Measurements from ENCODE around the gene CTCFL.
"Not testable (repeated sequence)": the region's sequence is repeated elsewhere in the genome, so short reads cannot be mapped to it uniquely, and the experiment has no call there.

Gene CTCFL

GRCh38 chr20:57479196-57479595 lies 45.7 kb downstream of the CTCFL start:
- no peak for DNase-seq

- DNase-seq = no peak
Measured at GRCh38 chr20:57478176-57478575, 46.8 kb downstream of the CTCFL start.

- no peak for DNase-seq
Measured at GRCh38 chr20:57476641-57477461, 48.1 kb downstream of the CTCFL start.

- DNase-seq = no peak
Measured at GRCh38 chr20:57476084-57476526, 48.8 kb downstream of the CTCFL start.

- DNase-seq = no peak
Measured at GRCh38 chr20:57475388-57476083, 49.4 kb downstream of the CTCFL start.

- DNase-seq = no peak
Measured at GRCh38 chr20:57474816-57475215, 50.1 kb downstream of the CTCFL start.

GRCh38 chr20:57474205-57474604 lies 50.7 kb downstream of the CTCFL start:
- no peak for DNase-seq

- DNase-seq = peak; percentile 64
Measured at GRCh38 chr20:57473246-57474048, 51.5 kb downstream of the CTCFL start.

GRCh38 chr20:57472474-57472873 lies 52.5 kb downstream of the CTCFL start:
- not testable (repeated sequence) for DNase-seq

GRCh38 chr20:57471496-57472372 lies 53.2 kb downstream of the CTCFL start:
- DNase-seq = no peak

- DNase-seq = no peak
Measured at GRCh38 chr20:57470666-57471495, 54.1 kb downstream of the CTCFL start.

GRCh38 chr20:57470212-57470522 lies 54.8 kb downstream of the CTCFL start:
- DNase-seq = no peak

GRCh38 chr20:57469418-57470211 lies 55.3 kb downstream of the CTCFL start:
- no peak for DNase-seq

GRCh38 chr20:57468523-57469417 lies 56.2 kb downstream of the CTCFL start:
- no peak for DNase-seq

- DNase-seq = no peak
Measured at GRCh38 chr20:57467742-57468141, 57.2 kb downstream of the CTCFL start.

GRCh38 chr20:57465943-57466342 lies 59.0 kb downstream of the CTCFL start:
- no peak for DNase-seq

- no peak for DNase-seq
Measured at GRCh38 chr20:57465486-57465885, 59.5 kb downstream of the CTCFL start.

- no peak for DNase-seq
Measured at GRCh38 chr20:57464642-57465211, 60.2 kb downstream of the CTCFL start.

- no peak for DNase-seq
Measured at GRCh38 chr20:57462781-57463180, 62.2 kb downstream of the CTCFL start.

Measured in NCI-H2171 treated with DMSO at 0.1 percent for 48 hours (cell line).